ENCODE results near the gene EXOC1L.

Gene EXOC1L

GRCh38 chr4:55817691-55818090, 1.9 kb upstream of the EXOC1L start:
- TF ChIP-seq CTCF (IDR thresholded peaks at IDR 0.05; ENCODE audit: low read depth, low read length): no peak
- DNase-seq (ENCODE audit: low read depth, low spot score): no peak
- in situ Hi-C loops (cut with HindIII; ENCODE audit: low sequenced_read_pairs): no loop called here
- no peak overlapping the region for H3K4me3 ChIP-seq (ENCODE audit: low read depth, low read length)

GRCh38 chr4:55820279-55820678, 689 bp downstream of the EXOC1L start:
- in situ Hi-C loops (cut with HindIII; ENCODE audit: low sequenced_read_pairs): no loop called here
- no peak for TF ChIP-seq CTCF (IDR thresholded peaks at IDR 0.05; ENCODE audit: low read depth, low read length)
- DNase-seq (ENCODE audit: low read depth, low spot score): no peak
- H3K4me3 ChIP-seq (ENCODE audit: low read depth, low read length): no peak overlapping the region

GRCh38 chr4:55822329-55822728, 2.7 kb downstream of the EXOC1L start:
- no peak overlapping the region for H3K4me3 ChIP-seq (ENCODE audit: low read depth, low read length)
- no peak for DNase-seq (ENCODE audit: low read depth, low spot score)
- in situ Hi-C loops (cut with HindIII; ENCODE audit: low sequenced_read_pairs): no loop called here
- no peak for TF ChIP-seq CTCF (IDR thresholded peaks at IDR 0.05; ENCODE audit: low read depth, low read length)

- no peak overlapping the region for H3K4me3 ChIP-seq (ENCODE audit: low read depth, low read length)
- in situ Hi-C loops (cut with HindIII; ENCODE audit: low sequenced_read_pairs): no loop called here
- TF ChIP-seq CTCF (IDR thresholded peaks at IDR 0.05; ENCODE audit: low read depth, low read length): no peak
- DNase-seq (ENCODE audit: low read depth, low spot score): no peak
Measured at GRCh38 chr4:55824865-55825264, 5.3 kb downstream of the EXOC1L start.

- in situ Hi-C loops (cut with HindIII; ENCODE audit: low sequenced_read_pairs): no loop called here
- no peak overlapping the region for H3K4me3 ChIP-seq (ENCODE audit: low read depth, low read length)
- no peak for TF ChIP-seq CTCF (IDR thresholded peaks at IDR 0.05; ENCODE audit: low read depth, low read length)
- no peak for DNase-seq (ENCODE audit: low read depth, low spot score)
Measured at GRCh38 chr4:55826986-55827385, 7.4 kb downstream of the EXOC1L start.

GRCh38 chr4:55827582-55827981, 8.0 kb downstream of the EXOC1L start:
- in situ Hi-C loops (cut with HindIII; ENCODE audit: low sequenced_read_pairs): no loop called here
- TF ChIP-seq CTCF (IDR thresholded peaks at IDR 0.05; ENCODE audit: low read depth, low read length): no peak
- no peak for DNase-seq (ENCODE audit: low read depth, low spot score)
- H3K4me3 ChIP-seq (ENCODE audit: low read depth, low read length): no peak overlapping the region

GRCh38 chr4:55830048-55830447, 10.5 kb downstream of the EXOC1L start:
- in situ Hi-C loops (cut with HindIII; ENCODE audit: low sequenced_read_pairs): no loop called here
- no peak for TF ChIP-seq CTCF (IDR thresholded peaks at IDR 0.05; ENCODE audit: low read depth, low read length)
- no peak for DNase-seq (ENCODE audit: low read depth, low spot score)
- no peak overlapping the region for H3K4me3 ChIP-seq (ENCODE audit: low read depth, low read length)

Data from astrocyte of the spinal cord (primary cell).